Right lobe of liver (tissue), 4 donors: ENCODE measurements around the gene USP44.

Experiments
- POLR2A ChIP-seq: fragments of 450-650 bp; IDR thresholded peaks from one replicate; pipeline ENCODE4 v1.6.1; 2017; ENCODE audit warnings: antibody characterized with exemption, mild to moderate bottlenecking
- TF ChIP-seq, protein P1 (sequence below), 4 donors: fragments of 200-600 bp in 3 of 4; fragments of 450-650 bp in 1 of 4; IDR thresholded peaks; one replicate each; pipeline versions ENCODE4 v1.5.1 to v1.8.0; 2016 to 2022; ENCODE audit warnings: antibody characterized with exemption in 4 of 4, mild to moderate bottlenecking in 2 of 4
- donor health status: DM: no; HTN: no; CAD: no.
- donor health status: DM: no; HTN: no; CAD: no.
- donor health status: DM: no; HTN: yes; CAD: no.

DNA sequence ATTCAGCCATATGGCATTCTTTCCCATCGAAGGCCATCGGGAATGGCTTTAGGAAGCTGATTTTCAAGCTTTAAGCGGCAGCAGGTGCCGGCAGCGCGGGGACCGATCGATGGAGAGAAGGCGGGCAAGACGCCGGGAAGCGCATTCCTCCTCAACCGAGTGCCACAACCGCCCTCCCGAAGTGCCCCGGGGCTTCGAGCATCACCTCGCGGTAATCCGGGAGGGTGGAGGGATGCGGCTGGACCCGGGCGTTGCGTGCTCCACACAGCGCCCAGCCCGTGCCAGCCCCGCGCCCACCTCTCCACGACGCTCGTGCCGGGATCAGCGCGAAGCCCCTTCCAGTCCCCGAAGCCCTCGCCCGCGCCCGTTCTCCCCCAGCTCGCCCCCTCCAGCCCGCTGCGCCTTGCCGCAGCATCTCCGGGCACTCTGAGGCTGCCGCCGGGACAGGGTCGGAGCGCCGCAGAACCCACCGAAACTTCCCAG is 3.2 kb downstream of the USP44 start:
- TF ChIP-seq, protein P1, sequence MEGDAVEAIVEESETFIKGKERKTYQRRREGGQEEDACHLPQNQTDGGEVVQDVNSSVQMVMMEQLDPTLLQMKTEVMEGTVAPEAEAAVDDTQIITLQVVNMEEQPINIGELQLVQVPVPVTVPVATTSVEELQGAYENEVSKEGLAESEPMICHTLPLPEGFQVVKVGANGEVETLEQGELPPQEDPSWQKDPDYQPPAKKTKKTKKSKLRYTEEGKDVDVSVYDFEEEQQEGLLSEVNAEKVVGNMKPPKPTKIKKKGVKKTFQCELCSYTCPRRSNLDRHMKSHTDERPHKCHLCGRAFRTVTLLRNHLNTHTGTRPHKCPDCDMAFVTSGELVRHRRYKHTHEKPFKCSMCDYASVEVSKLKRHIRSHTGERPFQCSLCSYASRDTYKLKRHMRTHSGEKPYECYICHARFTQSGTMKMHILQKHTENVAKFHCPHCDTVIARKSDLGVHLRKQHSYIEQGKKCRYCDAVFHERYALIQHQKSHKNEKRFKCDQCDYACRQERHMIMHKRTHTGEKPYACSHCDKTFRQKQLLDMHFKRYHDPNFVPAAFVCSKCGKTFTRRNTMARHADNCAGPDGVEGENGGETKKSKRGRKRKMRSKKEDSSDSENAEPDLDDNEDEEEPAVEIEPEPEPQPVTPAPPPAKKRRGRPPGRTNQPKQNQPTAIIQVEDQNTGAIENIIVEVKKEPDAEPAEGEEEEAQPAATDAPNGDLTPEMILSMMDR (IDR thresholded peaks at IDR 0.05) = no peak
- TF ChIP-seq POLR2A = no peak
